COLO829 (cell line): ENCODE data around the gene PHF19.

Experiments
- DNase-seq: peaks from one replicate; pipeline ENCODE4 v3.0.0; 2012; ENCODE audit warnings: low spot score

Gene PHF19

DNA sequence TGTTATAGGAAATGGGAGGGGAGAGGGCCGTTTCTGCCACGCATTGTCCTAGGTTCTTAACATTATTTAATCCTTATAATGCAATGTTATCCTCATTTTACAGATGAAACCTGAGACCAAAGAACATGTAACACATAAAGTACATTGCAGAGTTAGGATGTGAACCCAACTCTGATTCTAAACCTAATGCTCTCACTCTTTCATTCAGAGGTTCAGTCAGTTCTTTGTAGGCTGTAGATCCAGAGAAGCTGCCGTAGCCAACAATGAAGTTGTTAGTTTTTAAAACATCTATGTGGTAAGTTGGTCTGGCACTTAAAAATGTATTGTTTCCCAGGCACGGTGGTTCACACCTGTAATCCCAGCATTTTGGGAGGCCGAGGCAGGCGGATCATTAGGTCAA, 23.8 kb downstream of the PHF19 start:
- DNase-seq: no peak

GRCh38 chr9:120852240-120853010, 24.6 kb downstream of the PHF19 start:
- DNase-seq: no peak

- DNase-seq: no peak
Measured at GRCh38 chr9:120851449-120851848, 25.5 kb downstream of the PHF19 start.

- no peak for DNase-seq
Measured at GRCh38 chr9:120850315-120850714, 26.7 kb downstream of the PHF19 start.

DNA sequence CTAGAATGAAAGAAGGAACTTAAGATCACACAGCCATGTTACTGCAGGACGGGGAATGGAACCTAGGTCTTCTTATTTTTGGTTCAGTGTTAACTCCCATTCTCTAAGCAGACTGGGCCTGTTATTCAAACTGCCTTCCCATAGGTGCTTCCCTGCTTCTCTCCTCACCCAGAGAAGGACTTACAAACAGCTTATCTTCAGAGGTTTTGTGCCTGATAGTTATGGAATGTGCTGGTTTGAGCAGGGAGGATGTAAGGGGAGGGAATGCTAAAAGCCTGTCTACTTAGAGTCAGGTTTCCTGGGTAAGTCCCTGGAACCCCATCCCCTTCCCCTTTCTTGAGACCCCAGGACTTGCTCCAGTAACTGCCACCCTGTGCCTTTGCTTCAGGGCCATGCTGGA, 30.1 kb downstream of the PHF19 start:
- no peak for DNase-seq

GRCh38 chr9:120846251-120846889, 30.6 kb downstream of the PHF19 start:
- DNase-seq: no peak

DNA sequence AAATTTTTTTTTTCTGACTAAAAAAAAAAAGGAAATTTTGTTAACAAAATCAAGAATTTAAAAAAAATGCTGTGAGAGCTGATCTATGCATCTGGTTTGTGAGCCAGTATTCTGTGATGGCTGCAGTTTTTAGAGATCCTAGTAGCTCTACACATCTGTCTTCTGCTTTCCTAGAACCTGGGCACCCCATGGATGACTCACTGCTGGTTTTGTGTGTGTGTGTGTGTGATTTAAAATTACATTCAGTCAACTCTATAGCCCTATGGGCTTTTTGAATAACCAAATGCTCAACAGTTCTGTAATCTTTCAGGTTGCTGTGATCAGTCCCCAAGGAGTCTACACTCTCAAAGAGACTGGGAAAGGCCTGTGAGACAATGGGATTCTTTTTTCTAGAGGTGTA, 31.7 kb downstream of the PHF19 start:
- DNase-seq: no peak

DNA sequence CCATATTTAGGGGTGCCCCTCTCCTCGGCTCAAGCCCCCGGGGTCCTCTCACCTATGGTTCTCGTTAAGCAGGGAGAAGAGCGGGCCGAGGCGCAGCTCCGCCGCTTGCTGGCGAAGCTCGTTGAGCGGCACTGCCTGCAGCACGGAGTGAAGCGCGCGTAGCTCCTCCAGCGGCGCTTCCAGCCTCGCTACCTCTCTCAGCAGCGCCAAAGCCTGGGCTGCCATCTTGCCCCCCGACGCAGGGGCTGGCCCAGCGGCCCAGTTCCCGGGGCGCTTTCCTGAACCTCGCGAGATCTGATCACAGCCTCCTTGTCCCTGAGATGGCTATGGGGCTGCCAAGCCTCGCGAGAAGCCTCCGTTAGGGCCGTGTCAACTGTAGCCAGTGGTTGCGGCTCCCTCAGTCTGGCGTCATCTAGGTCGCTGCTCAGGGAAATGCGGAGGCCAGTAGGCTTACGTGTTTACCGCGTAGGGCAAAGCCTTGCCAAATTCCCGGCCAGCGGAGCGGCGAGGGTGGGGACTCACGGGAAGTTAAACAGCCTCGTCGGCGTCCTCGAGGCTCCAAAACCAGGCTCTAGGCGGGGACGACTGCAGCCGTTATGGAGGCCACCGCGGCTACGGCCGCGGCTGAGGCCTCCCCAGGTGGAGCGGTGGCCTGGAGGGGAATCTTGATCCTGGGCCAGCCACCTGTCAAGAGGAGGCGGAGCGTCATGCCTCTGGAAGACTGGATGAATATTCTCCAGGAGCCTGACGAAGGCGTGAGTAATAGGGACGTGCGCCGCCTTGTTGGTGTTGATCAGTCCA, 34.1 kb downstream of the PHF19 start, which contains the start of gene PSMD5:
PSMD5 (minus strand) TSS at position 238 of the 801 bp plus-strand sequence; CDS start at position 225, 13 bp downstream.
- peak; percentile 88 for DNase-seq

GRCh38 chr9:120841930-120842684, 34.9 kb downstream of the PHF19 start:
- no peak for DNase-seq

DNA sequence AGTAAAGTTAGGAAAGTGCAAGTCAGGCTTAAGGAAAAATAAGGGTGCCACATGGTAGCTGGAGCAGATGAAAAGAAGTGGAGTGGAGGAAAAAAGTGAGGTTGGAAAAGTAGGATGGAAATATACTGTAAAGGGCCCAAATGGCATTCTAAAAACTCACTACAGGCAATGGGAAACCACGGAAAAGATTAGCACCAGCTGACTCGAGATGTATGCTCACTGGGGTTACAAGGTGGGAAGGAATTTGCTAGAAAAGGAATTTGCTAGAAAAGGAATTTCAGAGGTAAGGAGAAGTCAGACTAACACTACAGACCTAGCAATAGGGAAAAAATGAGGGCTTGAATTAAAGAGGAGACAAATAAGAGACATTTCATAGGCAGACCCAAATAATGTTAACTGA, 37.8 kb downstream of the PHF19 start:
- DNase-seq: no peak

- DNase-seq: no peak
Measured at GRCh38 chr9:120837921-120838320, 39.1 kb downstream of the PHF19 start.

DNA sequence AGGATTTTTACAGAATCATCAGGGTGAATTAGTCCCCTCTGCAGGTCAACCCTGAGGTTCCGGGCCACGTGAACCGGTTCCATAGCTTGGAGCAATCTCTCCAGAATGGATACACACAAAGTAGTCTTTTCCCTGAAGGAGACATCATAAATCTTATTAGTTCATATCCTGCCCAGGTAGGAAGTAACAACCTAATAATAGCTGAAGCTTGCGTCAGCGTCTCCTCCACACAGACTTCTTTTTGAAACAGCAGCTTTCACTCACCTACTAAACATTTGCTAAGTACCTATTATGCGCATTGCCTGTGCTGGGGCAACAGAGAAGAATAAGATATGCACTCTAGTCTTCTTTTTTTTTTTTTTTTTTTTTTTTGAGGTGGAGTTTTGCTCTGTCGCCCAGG, 43.7 kb downstream of the PHF19 start:
- DNase-seq: no peak

- DNase-seq: no peak
Measured at GRCh38 chr9:120832807-120833206, 44.2 kb downstream of the PHF19 start.

- no peak for DNase-seq
Measured at GRCh38 chr9:120830865-120831264, 46.1 kb downstream of the PHF19 start.

GRCh38 chr9:120830151-120830550, 46.8 kb downstream of the PHF19 start:
- no peak for DNase-seq

GRCh38 chr9:120829650-120830049, 47.3 kb downstream of the PHF19 start:
- DNase-seq: no peak

DNA sequence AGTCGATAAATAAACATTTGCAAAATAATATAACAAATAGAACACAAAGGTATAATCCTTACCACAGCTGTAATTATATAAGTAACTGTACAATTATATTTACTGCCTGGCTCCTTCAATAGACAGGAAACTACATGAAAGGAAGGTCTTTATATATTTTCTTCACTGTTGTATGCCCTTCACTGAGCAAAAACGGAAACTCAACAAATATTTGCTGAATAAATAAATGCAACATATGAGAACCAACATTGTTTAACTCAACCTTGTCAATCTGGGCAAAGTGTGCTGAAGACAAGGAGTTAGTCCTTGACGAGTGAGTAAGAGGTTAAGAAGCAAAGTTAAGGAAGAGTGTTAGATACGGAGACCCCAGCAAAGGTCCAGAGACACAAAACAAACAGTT, 56.9 kb downstream of the PHF19 start:
- DNase-seq: no peak

DNA sequence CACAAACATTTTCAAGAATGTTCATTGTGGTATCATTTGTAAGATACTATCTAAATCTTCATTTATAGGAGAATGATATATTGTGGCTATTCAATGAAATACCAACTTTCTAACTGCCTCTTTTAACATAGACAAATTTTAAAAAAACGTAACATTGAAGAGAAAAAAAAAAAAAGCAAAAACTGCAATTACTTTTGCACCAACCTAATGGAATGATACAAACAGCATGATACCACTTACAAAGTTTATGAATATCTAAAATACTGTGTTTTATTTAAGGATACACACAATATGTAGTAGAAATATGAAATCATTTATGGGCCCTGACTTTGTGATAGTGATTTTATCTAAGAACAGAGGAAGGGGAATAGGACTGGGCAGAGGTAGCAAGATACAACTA, 58.4 kb downstream of the PHF19 start:
- no peak for DNase-seq

- DNase-seq: no peak
Measured at GRCh38 chr9:120815075-120815474, 61.9 kb downstream of the PHF19 start.

DNA sequence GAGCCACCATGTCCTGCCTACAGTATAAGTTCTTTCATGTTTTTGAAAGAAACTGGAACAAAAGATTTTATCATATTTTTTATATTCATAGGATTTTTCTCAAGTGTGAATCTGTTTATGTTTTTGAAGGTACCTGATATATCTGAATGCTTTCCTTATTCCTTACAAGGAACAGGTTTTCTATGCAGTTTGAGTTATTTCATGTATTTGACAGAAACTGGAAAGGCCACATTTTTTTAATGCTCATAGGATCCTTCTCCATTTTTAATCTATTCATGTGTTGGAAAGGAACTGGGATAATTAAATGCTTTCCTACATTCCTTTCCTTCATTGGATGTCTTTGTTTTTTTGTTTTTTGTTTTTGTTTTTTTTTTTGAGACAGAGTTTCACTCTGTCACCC, 68.1 kb downstream of the PHF19 start:
- DNase-seq: no peak

GRCh38 chr9:120807607-120808379, 69.2 kb downstream of the PHF19 start:
- DNase-seq: no peak
